Left cardiac atrium (tissue), 4 donors: ENCODE results near the gene SPATA9. TPM values are rescaled to one million over a fixed set of nuclear protein-coding genes. Genes with fewer than 3 reads are reported as not detected.
A peak's percentile ranks its signal among the peaks of the same experiment; 100 is the strongest.

Source experiments
- ATAC-seq, 2 donors: fragments of 200-7000 bp; cut with Tn5 transposase; one replicate each; pipeline ENCODE4 v1.9.1; 2020; ENCODE audit warnings: mild to moderate bottlenecking in 2 of 2, moderate library complexity in 2 of 2
- DNase-seq: peaks from one replicate; pipeline ENCODE4 v3.0.0-alpha.2; 2020
- intact Hi-C, 2 donors: fragments of 100-400 bp; cut with DNase I; formaldehyde crosslinking; loops; one replicate each; pipeline versions ENCODE4 v1.14.1 to v1.15.1; 2022 to 2023
- total RNA-seq, 2 donors: library from RNA; stranded (reverse); fragmentation: NEBNext Ultra II Directional; extraction: Animal tissue kit (Norgen Biotek cat#: 25700); gene quantifications; one replicate each; pipeline ENCODE4 v1.2.1, GENCODE V29; 2021
- donor health status: DM: no; HTN: yes; CAD: no.
- donor health status: DM: no; HTN: yes; CAD: no; lungs with severe emphysema.
- donor health status: DM: yes; HTN: yes; CAD: no.
- donor health status: Dilated cardiomyopathy.

The SPATA9 gene
- total RNA-seq, 2 donors from 2014 or later, result 0.21 to 0.47 TPM

DNA sequence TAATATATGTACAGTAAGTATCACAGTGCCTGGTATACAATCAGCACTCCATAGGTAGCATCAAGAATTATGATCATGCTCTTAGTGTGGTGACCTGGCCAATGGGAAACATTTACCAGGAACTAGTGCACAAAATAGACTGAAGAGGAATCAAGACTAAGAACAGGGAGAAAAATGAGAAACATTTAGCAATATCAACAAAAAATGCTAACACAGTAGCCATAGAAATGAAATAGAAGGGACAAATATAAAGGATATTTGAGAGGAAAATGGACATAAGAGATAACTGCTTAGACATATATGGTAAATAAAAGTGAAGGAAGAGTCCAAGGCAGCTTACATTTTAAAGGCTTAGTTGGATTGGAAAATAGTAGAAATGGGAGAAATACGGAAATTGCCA, 16.5 kb upstream of the SPATA9 start:
- no peak for DNase-seq
- intact Hi-C loops, result no loop called here
- no peak for ATAC-seq

GRCh38 chr5:95697781-95698681, 15.2 kb upstream of the SPATA9 start:
- no peak for DNase-seq
- intact Hi-C loops, result no loop called here
- ATAC-seq, result no peak

GRCh38 chr5:95690333-95690732, 7.5 kb upstream of the SPATA9 start:
- DNase-seq (no peak), ATAC-seq (no peak)
- intact Hi-C loops, result no loop called here

- DNase-seq, result no peak
- intact Hi-C loops, result no loop called here
- ATAC-seq, result no peak
Observed at GRCh38 chr5:95689680-95690079, 6.9 kb upstream of the SPATA9 start.

DNA sequence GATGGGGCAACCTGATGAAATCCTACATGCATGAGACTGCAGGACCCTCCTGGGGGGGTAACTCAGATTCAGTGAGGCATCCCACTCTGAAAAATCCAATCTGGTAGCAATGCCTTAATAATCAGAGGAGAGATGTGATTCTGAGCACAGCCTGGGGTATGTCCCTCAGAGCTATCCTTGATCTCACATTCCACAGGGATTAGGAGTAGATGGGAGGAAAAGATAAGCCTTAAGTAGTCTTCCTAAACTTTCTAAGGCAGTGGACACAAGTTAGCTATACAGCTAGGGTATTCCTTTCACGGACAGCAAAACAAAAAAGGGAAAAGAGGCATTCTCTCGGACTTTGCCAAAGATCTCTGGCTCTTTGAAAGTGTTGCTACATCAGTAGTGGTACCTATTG, 3.9 kb upstream of the SPATA9 start:
- intact Hi-C loops, result no loop called here
- ATAC-seq (no peak), DNase-seq (no peak)

- DNase-seq, result no peak
- intact Hi-C loops, result no loop called here
- ATAC-seq, result no peak
Observed at GRCh38 chr5:95684361-95684760, 1.6 kb upstream of the SPATA9 start.

DNA sequence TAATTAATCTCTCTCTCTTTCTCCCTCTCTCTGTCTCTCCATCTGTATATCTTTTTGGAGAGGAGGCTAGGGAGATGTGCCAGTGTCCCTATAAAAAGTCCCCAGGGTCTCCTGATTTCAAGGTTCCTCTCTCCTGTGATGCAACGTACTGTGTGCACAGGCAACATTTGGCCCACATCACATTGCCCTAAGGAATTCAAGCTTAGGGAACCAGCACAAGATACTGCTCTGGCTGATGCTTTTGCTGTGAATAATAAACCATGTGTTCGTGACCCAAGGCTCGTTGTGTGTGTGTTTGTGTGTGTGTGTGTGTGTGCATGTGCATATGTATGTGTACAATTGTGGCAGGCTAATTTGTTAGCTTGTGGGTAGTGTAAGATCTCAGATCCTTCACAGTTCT, 9.7 kb downstream of the SPATA9 start:
- intact Hi-C loops, result no loop called here
- DNase-seq, result no peak
- ATAC-seq, result peak in 1 of 2 donors; percentile 45

GRCh38 chr5:95672641-95673040, 10.2 kb downstream of the SPATA9 start:
- DNase-seq, result no peak
- intact Hi-C loops, result no loop called here
- ATAC-seq, result no peak

DNA sequence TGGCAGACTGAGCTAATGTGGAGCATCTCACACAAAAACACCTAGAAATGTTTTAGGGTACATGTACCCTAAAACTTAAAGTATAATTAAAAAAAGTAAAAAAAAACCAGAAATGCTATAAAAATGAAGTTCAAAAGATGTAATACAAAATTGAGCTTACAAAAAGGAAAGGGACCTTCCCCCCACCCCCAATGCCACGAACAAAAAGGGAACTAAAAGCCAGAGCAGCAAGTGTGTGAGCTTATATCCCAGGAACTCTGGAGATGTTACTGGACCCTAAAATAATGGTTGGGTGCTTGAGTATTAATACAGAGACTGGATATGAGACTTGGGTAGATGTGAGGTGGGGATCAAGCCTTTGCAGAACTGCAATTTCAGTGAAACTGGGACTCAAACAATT, 11.0 kb downstream of the SPATA9 start:
- intact Hi-C loops, result no loop called here
- no peak for ATAC-seq
- DNase-seq, result no peak

GRCh38 chr5:95670568-95670967, 12.2 kb downstream of the SPATA9 start:
- intact Hi-C loops, result no loop called here
- ATAC-seq, result no peak
- DNase-seq, result no peak

DNA sequence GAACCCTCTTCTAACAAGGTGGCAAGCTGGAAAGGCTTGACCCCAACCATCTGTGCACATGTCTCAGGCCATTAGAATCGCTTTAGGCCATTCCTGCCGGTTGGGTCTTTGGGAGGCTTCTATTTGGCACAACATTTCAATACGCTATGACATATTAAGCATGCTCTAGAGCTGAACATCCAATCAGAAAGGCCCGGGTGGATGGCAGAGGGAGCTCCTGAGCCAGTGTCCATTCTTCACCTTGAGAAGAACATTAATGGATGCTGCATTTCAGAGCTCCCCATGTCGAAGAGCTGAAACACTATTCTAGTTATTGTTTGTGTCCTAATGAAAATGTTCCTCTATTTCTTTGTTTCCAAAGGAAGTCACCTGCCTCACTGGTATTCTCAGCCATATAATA, 12.8 kb downstream of the SPATA9 start:
- intact Hi-C loops, result loop anchor here in 1 of 2 donors (10.0 kb wide), 1 partner anchor 105 kb away; no protein-coding TSS in a partner anchor
- DNase-seq (no peak), ATAC-seq (peak; percentile 2 to 20)

- ATAC-seq, result peak; percentile 98
- intact Hi-C loops, result loop anchor here in 1 of 2 donors (10.0 kb wide), 1 partner anchor 105 kb away; no protein-coding TSS in a partner anchor
- DNase-seq, result peak; percentile 76
Observed at GRCh38 chr5:95669540-95669939, 13.3 kb downstream of the SPATA9 start.

GRCh38 chr5:95668728-95669127, 14.1 kb downstream of the SPATA9 start:
- intact Hi-C loops, result loop anchor here in 1 of 2 donors (10.0 kb wide), 1 partner anchor 106 kb away; no protein-coding TSS in a partner anchor

DNA sequence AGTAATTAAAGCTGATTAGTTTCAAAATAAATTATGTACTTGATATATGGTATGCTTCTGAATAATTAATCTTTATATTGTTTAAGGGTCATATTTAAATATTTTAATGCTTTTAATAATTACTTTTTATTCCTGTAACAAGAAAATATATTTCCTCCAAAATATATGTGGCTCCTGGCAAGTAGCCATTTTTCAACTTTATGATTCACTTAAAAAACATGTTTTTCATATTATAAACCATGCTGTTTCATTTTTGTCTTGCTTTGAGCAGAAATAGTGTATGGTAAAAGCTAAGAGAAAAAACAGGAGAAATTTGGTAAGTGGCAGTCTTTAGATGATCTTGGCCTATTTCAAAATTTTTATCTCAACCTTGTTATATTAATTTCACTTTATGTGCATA, 14.6 kb downstream of the SPATA9 start:
- ATAC-seq, result no peak
- DNase-seq, result no peak

More at GRCh38 chr5:95668728-95669127, 14.1 kb downstream of the SPATA9 start:
- DNase-seq (no peak), ATAC-seq (no peak)

DNA sequence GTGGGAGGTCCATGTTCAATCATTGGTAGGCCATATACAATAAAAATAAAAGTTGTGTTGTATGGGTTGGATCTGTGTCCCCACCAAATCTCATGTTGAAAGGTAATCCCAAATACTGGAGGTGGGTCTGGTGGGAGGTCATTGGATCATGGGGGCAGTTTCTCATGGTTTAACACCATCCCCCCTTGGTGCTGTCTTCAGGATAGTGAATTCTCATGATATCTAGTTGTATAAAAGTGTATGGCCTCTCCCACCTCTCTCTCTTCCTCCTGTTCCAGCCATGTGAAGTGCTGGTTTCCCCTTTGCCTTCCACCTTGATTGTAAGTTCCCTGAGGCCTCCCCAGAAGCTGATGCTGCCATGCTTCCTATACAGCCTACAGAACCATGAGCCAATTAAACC, 15.1 kb downstream of the SPATA9 start:
- intact Hi-C loops, result loop anchor here in 1 of 2 donors (10.0 kb wide), 1 partner anchor 107 kb away; no protein-coding TSS in a partner anchor
- DNase-seq, result no peak
- no peak for ATAC-seq

More for the DNA sequence above, 14.6 kb downstream of the SPATA9 start:
- intact Hi-C loops, result loop anchor here in 1 of 2 donors (10.0 kb wide), 1 partner anchor 107 kb away; no protein-coding TSS in a partner anchor

GRCh38 chr5:95667061-95667618, 15.7 kb downstream of the SPATA9 start:
- intact Hi-C loops, result loop anchor here in 1 of 2 donors (10.0 kb wide), 1 partner anchor 108 kb away; no protein-coding TSS in a partner anchor
- DNase-seq, result no peak
- no peak for ATAC-seq

- ATAC-seq (no peak), DNase-seq (no peak)
- intact Hi-C loops, result loop anchor here (5.0 to 10.0 kb wide), 3 partner anchors 68 to 113 kb away; partner anchors contain the start of gene RHOBTB3 (in 1 of the 2)
Observed at GRCh38 chr5:95664204-95664786, 18.5 kb downstream of the SPATA9 start.

GRCh38 chr5:95662946-95663345, 19.8 kb downstream of the SPATA9 start:
- DNase-seq, result no peak
- ATAC-seq, result no peak
- intact Hi-C loops, result loop anchor here (5.0 to 10.0 kb wide), 3 partner anchors 69 to 114 kb away; partner anchors contain the start of gene RHOBTB3 (in 1 of the 2)

- intact Hi-C loops, result loop anchor here (5.0 to 10.0 kb wide), 3 partner anchors 72 to 117 kb away; partner anchors contain the start of gene RHOBTB3 (in 1 of the 2)
- ATAC-seq (no peak), DNase-seq (no peak)
Observed at GRCh38 chr5:95660060-95660459, 22.7 kb downstream of the SPATA9 start.

GRCh38 chr5:95655575-95655974, 27.2 kb downstream of the SPATA9 start:
- DNase-seq, result no peak
- ATAC-seq, result no peak
- intact Hi-C loops, result no loop called here
